A549 (cell line): ENCODE results near the gene LCA5.

Experiments used
- CTCF ChIP-seq: fragments of >200 bp; sonication (Bioruptor Twin); formaldehyde crosslinking; IDR thresholded peaks from 3 replicates; pipeline ENCODE4 v1.5.1; 2016
- EP300 ChIP-seq, 2 experiments: fragments of >200 bp; sonication (Bioruptor Twin); formaldehyde crosslinking; IDR thresholded peaks; 2 replicates in 1 of 2; 3 replicates in 1 of 2; pipeline ENCODE4 v1.6.1; 2016 to 2017
- HOXA7 ChIP-seq: fragments of 250-450 bp; sonication (Bioruptor Pico); IDR thresholded peaks from 2 replicates; pipeline ENCODE4 v1.5.0; 2020; ENCODE audit warnings: mild to moderate bottlenecking, moderate library complexity

DNA sequence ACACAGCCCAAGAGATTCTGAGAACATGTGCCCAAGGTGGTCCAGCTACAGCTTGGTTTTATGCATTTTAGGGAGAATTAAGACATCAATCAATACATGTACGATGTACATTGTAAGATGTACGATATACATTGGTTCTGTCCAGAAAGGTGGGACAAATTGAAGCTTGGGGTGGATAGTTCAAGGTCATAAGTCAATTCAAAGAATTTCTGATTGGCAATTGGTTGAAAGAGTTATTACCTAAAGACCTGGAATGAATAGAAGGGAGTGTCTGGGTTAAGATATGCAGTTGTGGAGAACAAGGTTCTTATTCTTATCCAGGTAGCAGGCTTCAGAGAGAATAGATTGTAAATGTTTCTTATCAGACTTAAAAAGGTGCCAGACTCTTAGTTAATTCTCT, 31.8 kb upstream of the LCA5 start:
- TF ChIP-seq CTCF (no peak), EP300 (IDR thresholded peaks at IDR 0.05) (no peak), HOXA7 (CRISPR knock-in tag) (no peak)
